ENCODE data around the gene PACS2.
"Not testable (repeated sequence)": the region's sequence is repeated elsewhere in the genome, so short reads cannot be mapped to it uniquely, and the experiment has no call there.

Gene PACS2

DNA sequence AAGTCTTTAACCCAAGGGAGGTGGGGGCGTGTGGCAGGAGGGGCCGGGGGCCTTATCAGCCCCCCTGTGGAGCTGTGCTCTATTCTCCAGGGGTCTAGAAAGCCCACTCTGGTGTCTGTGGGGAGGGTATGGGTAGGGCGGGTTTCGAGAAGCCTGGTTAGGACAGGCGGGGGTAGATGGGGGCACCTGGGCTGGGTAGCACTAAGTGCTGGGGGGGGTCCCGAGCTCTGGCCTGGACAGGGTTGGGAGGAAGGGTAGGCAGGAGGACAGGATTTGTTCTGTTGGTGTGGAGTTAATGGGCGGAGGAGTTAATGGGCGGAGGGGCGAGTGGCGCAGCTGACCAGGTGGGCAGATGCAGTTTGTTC, 2.0 kb downstream of the PACS2 start:
- DNase-seq: no peak

DNA sequence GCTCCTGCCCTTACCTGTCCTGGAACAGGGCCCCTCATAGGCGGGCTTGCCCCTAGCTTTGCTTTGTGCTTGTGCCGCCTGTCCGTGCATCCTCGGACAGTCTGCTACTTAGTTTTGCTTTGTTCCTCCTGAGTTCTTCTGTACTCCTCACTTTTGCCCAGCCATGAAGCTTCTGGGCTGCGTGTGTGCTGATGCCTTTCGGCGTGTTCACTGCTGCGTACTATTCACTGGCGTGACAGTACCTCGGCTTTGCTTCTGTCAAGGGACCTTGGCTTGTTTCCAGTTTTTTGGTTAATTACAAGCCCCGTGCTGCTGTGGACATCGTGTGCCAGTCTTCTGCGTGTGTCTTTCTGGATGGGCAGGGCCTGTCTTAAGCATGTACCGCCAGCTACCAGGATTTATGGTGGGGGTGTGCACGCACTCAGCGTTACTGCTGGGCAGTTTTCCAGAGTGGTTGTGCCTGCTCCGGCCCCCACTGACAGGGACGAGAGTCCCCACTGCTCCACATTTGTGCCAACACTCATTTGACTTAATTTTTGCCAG, 2.5 kb downstream of the PACS2 start:
- no peak for DNase-seq

DNA sequence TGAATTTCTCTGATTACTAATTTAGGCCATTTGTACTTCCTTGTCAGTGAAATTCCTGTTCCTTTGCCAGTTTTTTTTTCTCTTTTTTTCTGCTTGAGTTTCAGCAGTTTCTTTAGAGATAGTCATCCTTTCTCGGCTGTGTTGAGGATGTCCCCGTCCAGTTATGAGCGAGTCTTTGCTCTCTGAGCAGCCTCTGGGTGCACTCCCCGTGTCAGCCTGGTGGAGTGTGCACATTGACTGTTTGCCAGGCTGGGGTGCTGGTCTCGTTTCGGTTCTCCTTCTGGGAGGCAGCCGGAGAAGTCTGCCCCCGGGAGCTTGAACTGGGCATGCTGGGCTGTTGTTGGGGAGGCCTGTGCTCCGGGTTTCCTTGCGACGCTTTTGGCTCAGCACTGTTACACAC, 3.0 kb downstream of the PACS2 start:
- no peak for DNase-seq

DNA sequence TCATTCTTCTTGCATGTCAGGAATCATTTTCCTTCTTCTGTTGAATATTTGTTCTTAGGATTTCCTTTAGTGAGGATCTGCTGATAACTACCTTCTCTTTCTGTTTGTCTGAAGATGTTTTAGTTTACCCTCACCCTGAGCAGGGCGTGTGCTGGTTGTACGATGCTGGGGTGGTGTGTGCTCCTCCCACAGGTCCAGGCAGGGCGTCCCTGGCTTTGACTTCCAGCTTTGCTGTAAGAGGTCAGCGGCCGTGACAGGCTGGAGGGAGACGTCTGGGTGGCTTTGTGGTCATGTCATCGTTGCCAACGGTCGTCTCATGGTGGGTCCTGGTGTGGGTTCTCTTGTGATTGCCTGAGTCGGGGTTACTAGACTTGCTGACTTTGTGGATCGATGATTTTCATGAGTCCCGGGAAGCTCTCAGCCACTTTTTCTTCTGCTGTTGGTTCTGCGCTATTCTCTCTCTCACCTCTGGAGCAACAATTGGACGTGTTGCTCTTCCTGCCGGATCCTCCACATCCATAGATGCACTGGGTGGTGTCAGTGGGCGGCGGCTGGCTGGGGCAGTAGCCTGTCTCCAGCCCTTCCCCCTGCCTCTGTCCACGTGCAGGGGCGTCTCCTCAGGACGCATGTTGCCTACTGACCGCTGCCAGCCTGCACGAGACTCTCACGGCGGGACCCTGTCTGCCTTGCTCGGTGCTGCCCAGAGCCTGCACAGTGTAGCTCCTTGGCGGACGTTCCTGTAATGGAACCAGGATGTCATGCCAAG, 8.4 kb downstream of the PACS2 start:
- no peak for DNase-seq

DNA sequence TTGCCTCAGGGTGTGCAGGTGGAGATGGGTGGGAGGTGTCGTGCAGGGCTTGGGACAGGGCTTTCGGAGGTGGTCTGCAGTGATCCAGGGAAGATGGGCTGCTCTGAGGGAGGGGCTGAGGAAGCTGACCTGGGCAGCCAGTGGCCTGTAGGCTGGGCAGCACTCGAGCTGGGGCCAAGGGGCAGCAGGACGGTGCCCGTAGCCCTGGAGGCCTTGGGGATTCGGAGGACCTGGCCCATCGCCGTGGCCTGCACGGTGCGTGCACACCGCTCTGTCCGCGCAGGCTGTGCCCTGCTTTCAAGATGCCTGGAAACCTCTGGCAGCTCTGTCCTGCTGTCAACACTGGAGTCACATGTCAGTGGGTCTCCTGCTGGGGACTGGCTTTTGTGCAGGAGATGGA, 9.1 kb downstream of the PACS2 start:
- DNase-seq: no peak

DNA sequence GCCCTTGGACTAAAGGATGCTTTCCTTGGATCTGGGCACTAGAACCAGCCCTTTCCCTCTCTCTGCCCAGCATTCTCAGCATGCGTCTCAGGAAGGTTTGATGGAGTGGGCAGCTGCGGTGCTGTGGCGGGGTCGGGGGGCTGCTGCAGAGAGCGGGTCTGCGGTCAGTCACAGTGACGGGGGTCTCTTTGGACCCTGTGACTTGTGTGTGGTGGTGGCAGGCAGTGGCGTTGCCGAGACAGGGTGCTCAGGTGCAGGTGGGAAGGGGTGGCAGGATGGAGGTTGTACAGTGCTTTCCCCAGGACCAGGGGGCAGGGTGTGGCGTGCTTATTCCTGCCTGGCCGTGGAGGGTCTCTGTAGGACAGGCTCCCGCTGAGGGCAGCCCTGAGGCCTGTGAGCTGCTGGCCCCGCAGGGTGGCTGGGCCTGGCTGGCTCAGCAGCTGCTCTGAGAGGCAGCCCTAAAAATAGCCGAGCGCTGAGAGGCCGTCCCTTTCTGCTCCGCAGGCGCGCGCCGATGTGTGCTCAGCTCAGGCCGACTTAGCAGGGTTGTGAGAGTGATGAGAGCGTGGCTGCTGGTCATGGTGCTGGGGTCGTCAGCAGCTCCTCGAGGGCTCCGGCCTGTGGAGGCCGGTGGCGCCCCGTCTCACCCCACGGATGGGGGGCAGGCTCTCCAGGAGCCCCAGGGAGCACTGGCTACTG, 9.7 kb downstream of the PACS2 start:
- no peak for DNase-seq

DNA sequence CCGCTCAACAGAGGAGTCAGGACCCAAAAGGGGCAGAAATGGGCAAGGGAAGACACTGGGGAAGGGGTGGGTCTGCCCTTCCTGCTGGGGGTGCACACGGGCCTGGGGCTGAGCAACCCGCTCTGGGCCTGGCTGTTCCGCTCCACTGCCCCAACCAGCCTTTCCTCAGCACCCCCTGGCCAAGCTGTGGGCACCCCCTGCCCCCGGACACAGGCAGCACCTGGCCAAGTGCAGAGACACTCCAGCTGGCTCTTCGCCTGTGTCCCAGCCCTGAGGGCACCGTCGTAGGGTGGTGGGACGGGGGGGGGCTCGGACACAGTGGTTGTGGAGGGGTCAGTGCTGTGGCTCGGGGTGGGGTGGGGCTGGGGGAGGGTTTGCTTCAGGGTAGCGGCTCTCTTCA, 10.3 kb downstream of the PACS2 start:
- no peak for DNase-seq

DNA sequence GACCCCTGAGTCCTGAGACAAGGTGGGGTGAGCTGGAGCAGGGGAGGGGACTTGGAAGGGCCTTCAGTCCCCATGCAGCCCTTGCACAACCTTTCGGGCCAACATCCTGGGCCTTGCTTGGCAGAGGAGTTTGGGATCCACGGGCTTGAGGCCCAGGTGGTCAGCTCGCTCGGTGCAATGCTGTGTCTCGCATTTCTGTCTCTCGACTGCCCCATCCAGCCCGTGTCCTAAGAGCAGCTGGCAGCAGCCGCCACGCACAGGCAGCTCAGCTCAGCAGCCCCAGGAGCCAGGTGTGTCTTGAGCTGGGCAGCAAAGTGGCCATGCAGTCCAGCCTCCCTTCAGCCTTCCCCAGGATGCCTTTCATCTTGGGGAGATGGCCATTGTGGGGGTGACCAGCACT, 10.8 kb downstream of the PACS2 start:
- DNase-seq: no peak

DNA sequence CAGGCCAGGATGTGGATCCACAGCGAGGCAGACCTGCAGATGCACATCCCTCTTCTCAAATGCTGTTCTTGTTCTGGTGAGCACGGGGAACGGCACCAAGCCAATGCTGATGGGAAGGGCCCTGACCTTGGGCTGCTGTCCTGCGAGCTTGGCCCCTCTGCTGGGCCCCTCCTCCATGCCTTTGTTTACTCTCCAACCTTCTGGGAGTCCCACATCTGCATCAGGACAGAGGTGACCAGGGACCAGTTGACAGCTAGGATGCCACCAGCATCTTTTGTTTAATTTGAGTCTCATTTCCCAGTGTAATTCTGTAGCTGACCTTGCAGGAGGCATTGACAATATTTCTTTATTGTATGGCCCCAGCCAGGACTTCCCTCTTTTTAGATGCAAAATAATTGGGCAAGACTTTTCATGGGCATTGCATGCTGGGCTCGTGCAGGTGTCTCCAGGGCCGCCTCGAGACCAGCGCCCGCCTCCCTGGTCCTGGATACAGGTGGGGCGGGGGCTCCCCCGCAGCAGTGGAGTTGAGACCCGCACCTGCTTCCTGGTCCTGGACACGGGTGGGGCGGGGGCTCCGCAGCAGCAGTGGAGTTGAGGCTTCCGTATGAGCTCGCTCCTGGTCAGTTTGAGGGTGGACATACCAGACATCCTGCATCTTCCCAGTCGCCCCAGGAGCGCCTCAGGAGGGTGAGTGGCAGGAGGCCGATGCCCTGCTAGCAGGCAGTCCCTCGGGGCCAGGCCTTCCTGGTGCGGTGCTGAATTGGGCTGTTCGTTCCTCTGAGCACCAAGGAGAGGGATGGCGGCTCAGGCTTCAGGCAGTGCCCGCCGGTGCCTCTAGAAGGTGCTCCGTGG, 11.4 kb downstream of the PACS2 start:
- no peak for DNase-seq

DNA sequence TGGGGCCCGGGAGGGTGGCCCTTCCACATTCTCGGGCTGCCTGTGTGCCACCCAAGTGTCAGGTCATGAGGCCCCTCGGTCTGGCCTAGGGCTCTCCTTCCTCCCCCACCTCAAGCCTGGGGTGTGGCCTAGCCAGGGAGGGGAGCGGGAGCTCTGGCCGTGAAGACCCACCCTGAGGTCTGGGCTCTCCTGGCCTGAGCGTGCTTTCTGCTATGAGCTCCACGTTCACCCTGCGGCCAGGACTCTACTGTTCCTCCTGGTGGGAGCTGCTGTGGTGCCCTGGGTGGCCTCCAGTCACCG, 12.0 kb downstream of the PACS2 start:
- DNase-seq: no peak

DNA sequence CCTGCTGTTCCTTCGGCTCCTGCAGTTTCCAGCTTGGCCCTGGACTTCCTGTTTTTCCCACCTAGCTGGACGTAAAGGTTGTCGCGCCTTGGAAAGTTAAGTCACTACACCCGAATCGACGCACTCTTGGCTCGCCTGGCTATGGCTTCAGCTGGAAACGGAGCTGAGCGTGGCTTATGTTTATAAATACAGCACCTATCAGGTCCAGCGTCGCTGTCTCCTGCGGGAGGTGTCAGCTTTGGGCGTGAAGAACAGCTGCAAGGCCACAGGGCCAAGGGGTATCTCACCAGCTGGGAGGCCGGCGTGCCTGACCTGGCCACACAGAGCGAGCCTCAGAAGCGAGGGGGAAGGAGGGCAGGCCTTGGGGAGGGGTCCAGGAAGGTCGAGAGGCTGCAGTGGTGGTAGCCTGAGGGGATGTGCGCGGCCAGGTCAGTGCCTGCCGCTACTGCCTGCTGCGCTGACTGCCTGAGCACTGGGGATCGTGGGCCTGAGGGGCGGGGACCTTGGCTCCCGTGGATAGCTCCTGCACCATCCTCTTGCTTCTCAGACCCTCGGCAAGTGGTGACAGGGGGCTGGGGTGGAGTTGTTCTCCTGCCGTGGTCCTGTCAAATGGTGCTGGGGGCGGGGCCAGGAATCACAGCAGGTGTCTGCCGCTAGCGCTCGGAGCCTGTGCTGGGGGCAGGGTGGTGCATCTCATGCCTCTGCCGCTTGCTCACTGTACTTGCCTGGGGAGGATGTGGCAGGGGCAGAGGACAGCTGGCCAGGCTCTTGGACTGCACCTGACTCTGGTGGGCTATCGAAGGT, 12.5 kb downstream of the PACS2 start:
- no peak for DNase-seq

DNA sequence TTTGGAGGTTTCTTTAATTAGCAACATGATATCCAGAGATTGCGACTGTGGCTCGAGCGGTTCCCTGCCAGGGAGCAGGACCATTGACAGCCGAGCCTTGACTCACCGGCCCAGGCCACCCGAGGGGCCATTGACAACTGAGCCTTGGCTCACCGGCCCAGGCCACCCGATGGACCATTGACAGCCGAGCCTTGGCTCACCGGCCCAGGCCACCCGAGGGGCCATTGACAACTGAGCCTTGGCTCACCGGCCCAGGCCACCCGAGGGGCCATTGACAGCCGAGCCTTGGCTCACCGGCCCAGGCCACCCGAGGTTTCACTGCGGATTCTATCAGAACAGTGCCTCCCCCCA, 13.1 kb downstream of the PACS2 start:
- DNase-seq: not testable (repeated sequence)

DNA sequence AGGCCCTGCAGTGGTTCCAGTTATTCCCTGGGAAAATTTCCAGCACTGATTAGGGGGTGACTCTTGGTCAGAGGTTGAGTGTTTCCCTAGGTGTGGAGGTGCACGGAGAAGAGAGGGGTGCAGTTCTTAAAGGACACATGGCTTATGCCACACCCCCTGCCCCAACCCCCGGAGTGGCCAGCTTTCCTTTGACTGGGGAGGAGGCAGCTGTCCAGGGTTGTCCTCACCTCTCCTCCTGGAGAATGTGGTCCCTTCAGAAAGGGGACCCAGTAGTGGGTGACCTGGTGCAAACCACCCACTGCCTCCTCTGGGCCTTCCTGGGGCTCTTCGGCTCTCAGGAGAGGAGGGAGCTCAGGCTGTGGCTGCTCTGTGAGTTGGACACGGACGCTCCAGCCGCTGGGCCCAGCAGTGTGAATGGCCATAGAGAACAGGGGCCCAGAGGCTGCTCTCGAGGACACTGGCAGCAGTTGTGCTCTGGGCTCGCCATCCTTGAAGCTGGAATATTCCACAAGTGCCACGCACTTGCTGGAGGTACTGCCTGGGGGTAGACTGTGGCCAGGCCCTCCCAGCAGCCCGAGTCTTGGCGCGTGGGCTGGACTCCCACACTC, 13.6 kb downstream of the PACS2 start:
- DNase-seq: no peak

DNA sequence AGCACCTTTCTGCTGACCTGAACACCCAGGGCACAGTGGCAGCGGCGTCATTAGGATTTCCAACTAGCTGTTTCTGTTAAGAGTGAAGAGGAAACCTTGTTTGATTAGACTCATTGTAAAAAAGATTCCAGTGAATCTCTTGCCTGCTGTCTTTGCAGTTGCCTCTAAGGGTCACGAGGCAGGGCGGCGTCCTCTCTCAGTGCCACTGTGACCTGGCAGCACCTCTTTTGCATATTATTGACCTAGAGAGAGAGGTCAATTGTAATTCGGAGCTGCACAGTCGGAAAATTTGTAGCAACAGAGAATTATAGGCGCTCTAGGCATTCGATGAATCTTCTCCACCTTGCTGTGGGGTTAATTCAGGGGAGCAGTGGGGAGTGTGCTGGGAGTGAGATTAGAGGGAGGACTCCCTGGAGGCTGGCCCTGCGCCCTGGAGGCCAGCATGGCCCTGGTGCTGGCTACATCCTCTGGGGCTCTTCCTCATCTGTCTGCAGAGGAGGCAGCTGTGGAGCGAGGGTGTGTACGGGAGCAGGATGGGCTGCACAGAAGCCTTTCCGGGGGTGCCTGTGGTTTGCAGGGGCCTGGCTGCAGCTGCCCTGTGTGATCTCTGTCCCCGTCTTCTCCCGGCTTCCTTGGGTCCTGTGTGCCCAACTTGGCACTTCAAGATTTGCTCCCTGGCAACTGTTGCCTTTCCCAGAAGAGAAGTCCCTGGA, 14.3 kb downstream of the PACS2 start:
- DNase-seq: no peak

DNA sequence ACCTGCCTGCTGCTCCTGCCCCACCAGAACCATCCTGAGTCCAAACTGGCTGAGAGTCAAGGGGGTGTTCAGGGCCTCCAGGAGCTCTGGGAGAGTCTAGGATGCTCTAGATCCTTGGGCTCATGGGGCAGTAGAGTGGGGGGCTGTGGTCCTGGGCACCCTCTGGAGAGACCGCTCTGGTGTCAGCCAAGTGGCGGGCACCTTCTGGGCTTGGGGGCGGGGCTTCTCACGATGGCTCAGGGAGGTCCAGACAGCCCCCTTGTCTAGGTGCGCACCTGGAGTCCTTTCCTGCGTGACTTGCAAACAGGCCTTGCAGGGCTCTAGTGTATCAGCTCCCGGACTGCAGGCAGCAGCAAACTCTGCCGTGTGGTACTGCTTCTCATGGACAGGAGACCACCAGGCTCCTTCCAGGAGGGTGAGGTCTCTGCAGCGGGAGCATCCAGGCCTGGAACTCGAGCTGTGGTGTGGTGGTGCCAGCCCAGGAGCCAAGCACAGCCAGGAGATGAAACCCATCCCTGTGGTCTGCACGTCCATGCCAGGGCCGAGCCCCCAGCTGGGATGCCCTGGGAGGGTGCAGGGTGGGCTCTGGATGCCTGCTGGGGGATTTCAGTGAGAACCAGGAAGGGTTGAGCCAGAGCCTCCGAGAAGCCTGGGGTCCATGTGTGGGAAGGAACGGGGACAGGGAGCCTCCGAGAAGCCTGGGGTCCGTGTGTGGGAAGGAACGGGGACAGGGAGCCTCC, 15.0 kb downstream of the PACS2 start:
- DNase-seq: no peak

DNA sequence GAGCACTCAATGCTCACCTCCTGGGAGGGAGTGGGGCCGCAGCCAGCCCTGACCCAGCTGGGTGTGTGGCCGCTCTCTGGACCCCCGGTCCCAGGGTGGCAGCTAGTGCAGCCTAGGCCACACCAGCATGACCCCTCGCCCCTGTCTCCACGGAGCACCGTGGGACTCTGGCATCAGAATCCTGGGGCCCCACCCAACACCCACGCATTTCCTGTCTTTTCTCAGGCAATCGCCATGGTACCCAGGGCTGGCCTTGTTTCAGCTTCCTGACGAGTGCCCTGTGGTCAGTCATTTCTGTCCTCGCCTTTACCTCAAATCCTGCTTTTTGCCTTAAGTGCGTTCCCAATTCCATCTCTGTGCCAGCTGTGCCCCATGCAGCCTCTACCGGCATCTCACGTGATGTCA, 15.9 kb downstream of the PACS2 start:
- DNase-seq: no peak

DNA sequence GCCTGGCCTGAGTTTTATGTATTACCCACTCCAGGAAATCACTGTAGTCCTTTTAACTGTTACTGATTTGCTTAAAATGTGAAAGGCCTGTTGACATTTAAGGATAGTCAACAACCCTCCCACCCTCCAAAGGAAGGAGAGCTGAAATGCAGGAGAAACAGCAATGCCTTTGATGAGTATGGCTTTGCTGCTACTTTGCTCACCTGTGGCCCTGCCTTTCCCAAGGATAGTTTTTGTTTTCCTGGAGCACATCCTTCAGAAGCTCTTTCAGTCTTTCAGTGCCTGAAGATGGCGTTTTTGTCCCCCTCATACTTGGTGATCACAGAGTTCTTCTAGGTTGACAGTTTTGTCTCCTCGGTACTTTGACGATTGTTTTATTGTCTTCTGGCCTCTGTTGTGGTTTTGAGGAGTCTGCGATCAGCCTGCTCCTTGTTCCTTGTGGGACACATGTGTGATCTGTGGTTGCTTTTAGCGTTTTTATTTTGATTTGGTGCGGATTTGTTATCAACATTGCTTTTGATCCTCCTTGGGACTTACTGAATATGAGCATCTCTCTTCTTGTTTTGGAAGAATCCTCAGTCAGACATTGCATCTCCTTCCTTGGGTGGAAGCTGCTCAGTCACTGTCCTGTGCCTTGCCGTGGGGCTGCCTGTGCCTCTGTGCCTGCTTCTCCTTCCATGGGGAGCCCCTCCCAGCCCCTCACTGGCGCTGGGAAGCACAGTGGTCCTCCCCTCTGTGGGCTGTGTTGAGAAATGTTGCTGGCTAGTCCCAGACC, 17.2 kb downstream of the PACS2 start:
- no peak for DNase-seq

DNA sequence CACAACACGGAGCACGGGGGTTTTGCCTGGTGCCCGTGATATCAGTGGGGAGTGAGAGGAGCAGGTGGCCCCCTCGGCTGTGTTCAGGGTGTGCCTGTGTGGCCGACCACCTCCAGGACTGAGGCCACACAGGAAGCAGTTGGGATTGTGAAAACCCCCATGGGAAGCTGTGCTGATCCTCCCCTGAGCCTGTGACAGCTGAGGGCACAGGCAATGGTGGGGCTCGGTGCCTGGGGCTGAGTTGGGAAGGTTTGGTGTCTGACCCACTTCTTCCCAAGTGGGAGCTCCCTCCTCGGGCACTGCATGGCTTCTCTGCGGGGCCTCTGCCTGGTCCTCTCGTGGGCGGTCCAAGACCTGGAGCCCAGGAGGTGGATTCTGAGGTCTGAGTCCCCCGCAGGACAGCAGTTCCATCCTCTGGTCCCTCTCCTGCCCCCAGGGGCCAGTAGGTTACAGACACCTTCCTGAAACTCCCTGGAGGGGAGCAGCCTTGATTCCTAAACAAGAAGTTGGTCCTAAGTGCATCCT, 17.9 kb downstream of the PACS2 start:
- no peak for DNase-seq

DNA sequence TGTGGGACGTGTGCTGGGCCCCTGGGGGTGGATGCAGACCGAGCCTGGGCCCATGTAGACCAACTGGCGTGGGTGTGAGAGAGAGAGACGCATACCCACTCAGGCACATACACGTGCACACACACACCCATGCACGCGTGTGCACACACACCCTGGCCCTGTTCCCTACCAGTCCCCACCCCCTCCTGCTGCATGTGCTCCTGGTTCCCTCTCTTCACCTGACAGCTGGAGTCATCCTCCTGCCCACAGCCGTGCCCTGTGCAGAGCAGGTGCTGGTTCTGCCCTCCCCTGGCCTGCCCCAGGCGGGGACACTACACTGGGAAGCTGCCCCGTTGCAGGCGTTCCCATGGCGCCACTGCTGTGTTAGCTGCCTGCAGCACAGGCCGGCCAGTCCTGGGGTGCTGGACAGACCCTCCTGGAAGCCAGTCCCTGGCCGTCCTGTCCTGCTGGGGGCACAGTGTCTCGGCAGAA, 18.5 kb downstream of the PACS2 start:
- DNase-seq: no peak
